Stimulated activated CD4-positive, alpha-beta T cell treated with anti-CD3 and anti-CD28 coated beads, Interleukin-4, amount 100 ng/mL, for 4 hours (primary cell): Measurements from ENCODE around the gene PPP5C.
"Not testable (repeated sequence)": the region's sequence is repeated elsewhere in the genome, so short reads cannot be mapped to it uniquely, and the experiment has no call there.

Source experiments
- DNase-seq, 2 experiments: peaks; one replicate each; pipeline ENCODE4 v3.0.0-alpha.2; 2020

The PPP5C gene

DNA sequence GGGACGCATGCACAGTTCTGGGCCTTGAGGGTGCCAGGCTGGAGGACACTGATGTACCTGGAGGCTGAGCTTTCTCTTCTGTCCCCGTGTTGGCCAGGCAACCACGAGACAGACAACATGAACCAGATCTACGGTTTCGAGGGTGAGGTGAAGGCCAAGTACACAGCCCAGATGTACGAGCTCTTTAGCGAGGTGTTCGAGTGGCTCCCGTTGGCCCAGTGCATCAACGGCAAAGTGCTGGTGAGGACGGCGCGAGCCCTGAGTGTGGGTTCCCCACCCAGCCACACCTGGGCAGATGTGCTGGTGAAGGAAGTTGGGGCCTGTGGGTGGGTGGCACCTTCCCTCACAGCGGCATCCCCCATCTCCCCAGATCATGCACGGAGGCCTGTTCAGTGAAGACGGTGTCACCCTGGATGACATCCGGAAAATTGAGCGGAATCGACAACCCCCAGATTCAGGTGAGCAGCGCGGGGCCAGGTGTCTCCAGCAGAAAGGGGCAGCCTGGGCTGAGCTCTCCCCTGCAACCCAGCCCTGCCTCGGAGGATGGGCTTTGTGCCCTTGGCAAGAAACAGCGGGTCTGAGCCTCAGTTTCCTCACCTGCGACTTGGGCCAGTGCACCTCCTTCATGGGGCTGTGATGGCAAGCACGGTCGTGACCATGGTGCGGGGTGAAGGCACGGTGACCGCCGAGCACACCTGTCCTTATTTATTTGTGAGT lies 40.3 kb downstream of the PPP5C start:
- DNase-seq, result no peak

DNA sequence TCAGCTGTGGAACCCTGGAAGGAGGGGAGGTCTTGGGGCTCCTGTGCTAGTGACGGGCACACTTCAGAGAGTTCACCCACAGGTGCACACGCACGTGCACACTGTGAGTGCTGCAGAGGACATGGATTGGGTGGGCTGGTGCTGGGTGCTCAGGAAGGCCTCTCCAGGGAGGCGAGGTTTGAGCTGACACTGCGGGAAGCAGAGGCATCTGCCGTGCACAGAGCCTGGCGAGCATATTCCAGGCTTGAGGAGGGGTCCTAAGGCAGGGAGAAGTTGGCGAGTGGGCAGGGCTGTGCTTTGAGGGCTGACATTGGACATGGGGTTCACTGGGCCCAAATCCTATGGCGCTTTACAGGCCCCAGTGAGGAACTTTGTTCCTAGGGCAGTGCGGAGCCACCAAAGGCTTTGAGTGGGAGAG lies 40.8 kb downstream of the PPP5C start:
- DNase-seq, result no peak

GRCh38 chr19:46388311-46389095 lies 41.6 kb downstream of the PPP5C start:
- no peak for DNase-seq

GRCh38 chr19:46390121-46390858 lies 43.4 kb downstream of the PPP5C start:
- DNase-seq, result no peak

GRCh38 chr19:46390866-46391265 lies 44.0 kb downstream of the PPP5C start:
- DNase-seq, result no peak

- DNase-seq, result no peak
Observed at GRCh38 chr19:46391296-46392251, 44.7 kb downstream of the PPP5C start.

- no peak for DNase-seq
Observed at GRCh38 chr19:46392252-46392801, 45.4 kb downstream of the PPP5C start.

DNA sequence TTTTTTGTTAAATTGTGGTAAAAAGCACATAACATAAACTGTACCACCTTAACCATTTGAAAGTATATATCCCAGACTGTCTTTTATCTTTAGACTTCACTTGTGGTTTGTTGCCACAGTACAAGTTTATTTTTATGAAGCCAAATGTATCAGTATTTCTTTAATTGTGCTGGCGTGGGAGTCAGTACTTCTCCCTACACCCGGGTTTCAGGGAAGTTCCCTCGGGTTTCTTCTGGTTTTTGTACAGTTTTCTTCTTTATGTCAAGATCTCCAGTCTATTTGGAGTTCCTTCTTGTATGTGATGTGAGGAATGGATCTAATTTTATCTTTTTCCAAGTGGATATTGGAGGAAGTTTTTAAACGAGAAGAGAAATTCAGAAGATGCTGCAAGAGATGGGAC lies 46.0 kb downstream of the PPP5C start:
- DNase-seq, result no peak

DNA sequence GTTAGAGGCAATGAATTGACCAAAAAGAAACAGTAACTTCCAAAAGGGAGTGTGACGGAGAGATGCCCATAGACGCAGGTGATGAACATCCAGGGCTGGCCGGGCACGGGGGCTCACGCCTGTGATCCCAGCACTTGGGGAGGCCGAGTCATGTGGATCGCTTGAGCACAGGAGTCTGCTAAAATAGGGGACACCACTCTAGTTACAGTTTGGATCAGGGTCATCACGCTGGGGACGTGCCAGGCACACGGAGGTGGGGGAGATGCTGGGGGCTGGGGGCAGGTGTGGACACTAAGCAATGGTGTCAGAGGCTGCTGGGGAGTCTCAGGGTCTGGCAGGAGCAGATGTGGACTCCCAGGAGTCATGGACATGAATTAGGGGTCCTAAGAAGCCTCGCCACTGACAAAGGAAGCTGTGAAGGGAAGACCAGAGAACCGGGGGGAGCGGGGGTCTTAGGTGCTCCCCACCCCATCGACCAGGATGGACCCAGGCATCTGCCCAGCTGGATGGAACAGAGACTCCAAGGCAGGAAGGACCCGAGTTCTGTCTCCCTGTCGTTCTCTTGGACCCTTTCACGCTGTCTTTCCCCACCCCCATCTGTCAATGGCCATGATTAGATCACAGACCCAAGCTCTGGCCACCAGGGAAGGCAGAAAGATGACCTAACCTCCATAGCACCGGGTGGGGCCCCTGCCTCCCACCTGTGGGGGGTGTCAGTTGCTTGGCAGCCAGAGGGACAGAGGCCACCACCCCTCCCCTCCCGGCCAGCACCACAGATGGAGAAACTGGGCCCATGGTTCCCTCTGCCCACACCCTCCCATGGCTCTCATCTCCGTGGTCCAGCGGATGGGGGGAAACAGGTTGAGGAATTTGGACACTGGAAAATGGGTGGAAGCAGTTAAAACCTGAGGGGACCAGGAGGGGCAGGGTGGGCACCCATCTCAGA lies 46.8 kb downstream of the PPP5C start:
- no peak for DNase-seq

GRCh38 chr19:46394402-46394797 lies 47.5 kb downstream of the PPP5C start:
- DNase-seq, result no peak

- DNase-seq, result not testable (repeated sequence)
Observed at GRCh38 chr19:46397801-46398479, 51.1 kb downstream of the PPP5C start.

- DNase-seq, result no peak
Observed at GRCh38 chr19:46402725-46403124, 55.8 kb downstream of the PPP5C start.

- no peak for DNase-seq
Observed at GRCh38 chr19:46404055-46404752, 57.3 kb downstream of the PPP5C start.

DNA sequence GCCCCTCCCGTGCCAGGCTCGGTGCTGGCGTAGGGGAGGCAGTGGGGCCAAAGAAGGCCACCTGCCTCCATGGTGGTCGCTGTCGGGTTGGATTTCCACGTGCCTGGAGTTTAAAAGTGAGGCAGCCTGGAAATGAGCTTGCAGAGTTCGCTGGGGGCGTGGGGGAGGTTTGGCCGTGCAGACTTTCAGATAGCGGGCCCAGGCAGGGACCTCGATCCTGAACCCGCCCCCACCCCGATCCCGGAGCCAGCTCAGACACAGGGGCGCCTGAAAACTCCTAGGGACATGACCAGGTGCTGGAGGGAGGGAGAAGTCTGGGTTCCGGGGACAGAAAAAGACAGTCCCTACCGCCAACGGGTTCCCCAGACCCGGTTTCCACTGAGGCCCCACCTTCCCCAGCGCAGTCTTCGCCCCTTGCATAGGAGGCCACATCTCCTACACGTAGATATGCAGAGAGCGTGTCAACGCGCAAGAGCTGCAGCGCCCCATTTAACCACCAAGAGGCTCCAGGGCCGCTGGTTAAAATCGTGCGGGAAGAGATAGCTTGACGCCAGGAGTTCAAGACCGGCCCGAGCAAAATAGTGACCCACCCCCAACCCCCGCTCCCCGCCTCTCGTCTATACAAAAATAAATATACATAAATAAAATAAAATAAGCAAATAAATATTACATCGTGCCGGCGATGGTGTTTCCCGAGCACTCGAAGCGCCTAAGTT lies 58.0 kb downstream of the PPP5C start:
- no peak for DNase-seq

- no peak for DNase-seq
Observed at GRCh38 chr19:46406976-46407375, 60.1 kb downstream of the PPP5C start.

GRCh38 chr19:46407856-46408663 lies 61.2 kb downstream of the PPP5C start:
- DNase-seq, result no peak

GRCh38 chr19:46408664-46409039 lies 61.8 kb downstream of the PPP5C start:
- no peak for DNase-seq

- no peak for DNase-seq
Observed at GRCh38 chr19:46409191-46409590, 62.3 kb downstream of the PPP5C start.
